SW 1271 (cell line): ENCODE measurements around the gene DUOX1.
"Not testable (repeated sequence)": the region's sequence is repeated elsewhere in the genome, so short reads cannot be mapped to it uniquely, and the experiment has no call there.

Experiments
- DNase-seq, 2 experiments: peaks; one replicate each; lab custom pipeline; 2025; lab: John Stamatoyannopoulos, UW

DUOX1 gene

GRCh38 chr15:45129651-45130129, at the start of gene DUOX1, which contains the start of gene DUOXA1:
Gene DUOX1 (plus strand): TSS chr15:45129994. CDS start chr15:45131967, 1,973 bp downstream.
Gene DUOXA1 (minus strand): TSS chr15:45129879. CDS start chr15:45123014, 6,865 bp downstream.
- no peak for DNase-seq

GRCh38 chr15:45080593-45080992, 49.2 kb upstream of the DUOX1 start:
- not testable (repeated sequence) for DNase-seq

- not testable (repeated sequence) for DNase-seq
Measured at GRCh38 chr15:45082412-45082811, 47.4 kb upstream of the DUOX1 start.

GRCh38 chr15:45083223-45083622, 46.6 kb upstream of the DUOX1 start:
- no peak for DNase-seq

GRCh38 chr15:45084163-45084562, 45.6 kb upstream of the DUOX1 start:
- no peak for DNase-seq

DNA sequence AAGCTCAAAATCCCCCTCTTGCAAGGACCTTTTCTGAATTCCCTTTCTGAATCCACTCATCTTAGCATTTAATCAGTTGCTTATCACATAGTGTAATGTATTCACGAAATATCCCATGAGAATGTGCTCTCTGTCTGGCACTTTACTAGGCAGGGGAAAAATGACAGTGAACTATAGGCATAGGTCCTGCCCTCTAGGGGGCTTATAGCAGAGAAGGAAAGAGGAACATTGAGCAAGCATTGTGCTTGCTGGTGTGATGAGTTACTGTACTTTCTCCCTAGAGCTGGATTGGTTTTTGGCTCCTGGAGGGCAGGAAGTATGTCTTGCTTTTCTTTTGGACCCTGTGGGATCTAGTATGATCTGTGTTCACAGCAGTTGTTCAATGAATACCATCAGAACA, 42.3 kb upstream of the DUOX1 start:
- DNase-seq = no peak

DNA sequence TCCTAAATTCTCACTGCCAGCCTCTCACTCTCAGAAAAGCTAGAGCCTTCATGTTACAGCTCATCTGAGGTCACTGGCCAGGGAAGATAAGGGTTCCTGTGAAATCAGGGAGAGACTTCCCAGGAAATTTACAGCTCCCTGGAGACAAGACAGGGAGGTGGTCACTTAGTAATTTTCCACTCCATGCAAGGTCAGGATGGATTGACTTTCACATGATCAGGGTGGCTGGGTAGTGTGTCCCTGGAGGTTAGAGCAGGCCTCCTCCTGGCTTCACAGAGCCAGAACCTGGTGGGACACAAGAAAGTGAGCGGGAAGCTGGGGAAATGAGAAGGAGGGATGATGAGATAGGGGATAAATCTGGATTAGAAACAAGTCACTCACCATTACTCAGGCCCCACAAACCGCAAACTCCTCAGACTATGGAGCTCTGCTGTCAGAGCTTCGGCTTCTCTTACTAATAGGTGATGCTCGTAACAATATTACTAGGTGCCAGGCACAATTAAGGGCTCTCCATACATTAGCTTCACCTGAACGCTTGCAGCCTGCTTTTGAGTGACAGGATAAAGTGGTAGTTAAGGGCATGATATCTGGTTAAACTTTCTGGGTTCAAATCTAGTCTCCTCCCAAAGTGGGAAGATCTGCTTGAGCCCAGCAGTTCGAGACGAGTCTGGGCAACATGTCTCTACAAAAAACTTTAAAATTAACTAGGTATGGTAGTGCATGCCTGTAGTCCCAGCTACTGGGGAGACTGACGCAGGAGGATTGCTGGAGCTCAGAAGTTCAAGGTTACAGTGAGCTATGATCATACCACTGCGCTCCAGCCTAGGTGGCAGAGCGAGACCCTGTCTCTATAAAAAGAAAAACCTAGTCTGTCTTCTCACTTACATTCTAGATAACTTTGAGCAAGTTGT, 40.7 kb upstream of the DUOX1 start:
- DNase-seq = no peak

DNA sequence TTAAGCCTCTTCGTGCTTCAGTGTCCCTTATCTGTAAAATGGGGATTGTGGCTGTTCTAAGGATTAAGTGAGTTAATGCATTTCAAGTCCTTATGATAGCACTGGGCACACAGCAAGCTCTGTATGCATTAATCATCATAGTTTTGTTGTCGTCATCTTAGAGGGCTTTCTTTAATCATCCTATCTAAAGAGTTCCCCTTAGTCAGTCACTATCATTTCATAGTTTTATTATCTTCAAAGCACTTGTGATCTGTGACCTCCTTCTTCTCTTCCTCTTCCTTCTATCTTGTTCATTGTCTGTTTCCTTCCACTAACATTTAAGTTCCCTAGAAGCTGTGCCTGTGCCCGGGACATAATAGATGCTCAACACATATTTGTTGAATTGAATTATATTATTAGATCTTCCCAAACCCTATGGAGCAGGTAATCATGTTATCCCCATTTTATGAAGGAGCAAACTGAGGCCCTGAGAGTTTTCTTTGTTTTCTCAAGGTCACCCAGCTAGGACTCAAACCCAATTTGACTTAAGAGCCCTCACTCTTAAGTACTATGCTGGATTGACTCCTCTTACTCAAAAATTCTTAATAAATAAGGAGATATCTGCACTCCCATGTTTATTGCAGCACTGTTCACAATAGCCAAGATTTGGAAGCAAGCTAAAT, 40.0 kb upstream of the DUOX1 start:
- no peak for DNase-seq

GRCh38 chr15:45091161-45091560, 38.6 kb upstream of the DUOX1 start:
- DNase-seq = no peak

DNA sequence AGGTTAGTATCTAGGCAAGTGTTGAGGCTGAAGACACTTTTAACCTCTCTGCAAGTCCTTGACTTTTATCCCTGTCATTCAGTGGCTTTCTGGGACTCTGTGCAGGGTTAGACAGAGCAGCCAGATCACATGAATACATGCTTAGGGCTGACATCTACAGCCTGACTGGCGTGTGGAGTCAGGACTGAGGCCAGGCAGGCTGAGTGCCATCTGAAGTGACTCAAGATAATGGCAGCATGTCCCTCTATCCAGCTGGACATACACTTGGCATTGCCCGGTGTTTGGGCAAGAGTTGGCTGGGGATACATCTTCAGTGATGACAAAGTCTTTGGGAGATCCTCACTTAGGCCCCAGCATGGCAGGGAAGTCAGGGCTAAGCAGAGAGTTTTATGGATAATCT, 38.2 kb upstream of the DUOX1 start:
- no peak for DNase-seq

DNA sequence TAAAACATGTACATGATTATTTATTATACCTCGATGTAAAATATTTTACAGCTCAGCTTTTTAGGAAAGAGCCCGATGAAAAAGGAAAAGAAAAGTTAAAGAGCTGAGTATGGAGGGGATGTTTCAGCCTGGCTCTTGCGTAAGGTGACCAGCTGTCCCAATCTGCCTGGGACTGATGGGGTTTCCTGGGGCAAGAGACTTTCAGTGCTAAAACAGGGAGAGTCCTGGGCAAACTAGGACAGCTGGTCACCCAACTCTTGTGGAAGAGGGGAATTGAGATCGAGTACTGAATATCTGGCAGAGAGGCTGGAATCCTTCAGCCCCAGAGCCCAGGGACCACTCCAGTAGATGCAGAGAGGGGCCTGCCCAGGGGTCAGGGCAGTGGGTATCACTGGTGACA, 36.8 kb upstream of the DUOX1 start:
- DNase-seq = no peak

GRCh38 chr15:45093622-45094357, 36.0 kb upstream of the DUOX1 start:
- DNase-seq = no peak

DNA sequence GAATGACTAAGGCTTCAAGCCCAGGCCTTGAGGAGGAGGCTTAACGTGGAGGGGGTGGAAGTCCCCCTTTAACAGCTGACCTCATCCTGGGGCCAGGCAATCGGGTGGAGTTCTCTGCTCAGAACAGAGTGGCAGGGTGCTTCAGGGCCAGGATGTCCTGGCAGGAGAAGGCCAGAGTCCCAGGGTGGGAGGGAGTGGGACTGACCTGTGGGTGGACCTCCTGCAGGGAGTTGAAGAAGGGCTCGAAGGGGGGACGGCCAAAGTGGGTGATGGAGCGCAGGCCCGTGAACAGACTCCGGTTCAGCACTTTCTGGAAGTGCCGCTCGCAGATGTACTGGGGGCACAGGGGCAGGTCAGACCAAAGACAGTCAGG, 35.5 kb upstream of the DUOX1 start:
- DNase-seq = no peak

DNA sequence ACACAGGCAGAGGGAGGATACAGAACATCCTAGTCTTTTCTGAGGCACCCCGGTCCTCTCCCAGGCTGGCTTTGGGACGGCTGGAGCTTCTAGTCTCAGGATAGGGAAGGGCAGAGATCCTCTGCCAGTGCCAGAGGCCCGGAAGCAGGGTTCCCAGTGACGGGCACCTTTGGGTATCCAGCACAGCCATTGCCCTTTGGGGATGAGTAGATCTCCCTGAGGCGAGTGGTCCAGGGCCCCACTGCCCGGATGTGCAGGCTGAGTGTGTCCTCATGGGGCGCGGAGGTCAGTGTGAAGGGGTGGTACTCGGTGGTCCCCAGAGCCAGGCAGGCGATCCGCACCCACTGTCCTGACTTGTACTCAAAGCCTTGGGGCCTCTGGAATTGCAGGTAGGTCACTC, 34.1 kb upstream of the DUOX1 start:
- DNase-seq = no peak

- DNase-seq = no peak
Measured at GRCh38 chr15:45097466-45097865, 32.3 kb upstream of the DUOX1 start.

GRCh38 chr15:45099549-45100165, 30.1 kb upstream of the DUOX1 start:
- no peak for DNase-seq

DNA sequence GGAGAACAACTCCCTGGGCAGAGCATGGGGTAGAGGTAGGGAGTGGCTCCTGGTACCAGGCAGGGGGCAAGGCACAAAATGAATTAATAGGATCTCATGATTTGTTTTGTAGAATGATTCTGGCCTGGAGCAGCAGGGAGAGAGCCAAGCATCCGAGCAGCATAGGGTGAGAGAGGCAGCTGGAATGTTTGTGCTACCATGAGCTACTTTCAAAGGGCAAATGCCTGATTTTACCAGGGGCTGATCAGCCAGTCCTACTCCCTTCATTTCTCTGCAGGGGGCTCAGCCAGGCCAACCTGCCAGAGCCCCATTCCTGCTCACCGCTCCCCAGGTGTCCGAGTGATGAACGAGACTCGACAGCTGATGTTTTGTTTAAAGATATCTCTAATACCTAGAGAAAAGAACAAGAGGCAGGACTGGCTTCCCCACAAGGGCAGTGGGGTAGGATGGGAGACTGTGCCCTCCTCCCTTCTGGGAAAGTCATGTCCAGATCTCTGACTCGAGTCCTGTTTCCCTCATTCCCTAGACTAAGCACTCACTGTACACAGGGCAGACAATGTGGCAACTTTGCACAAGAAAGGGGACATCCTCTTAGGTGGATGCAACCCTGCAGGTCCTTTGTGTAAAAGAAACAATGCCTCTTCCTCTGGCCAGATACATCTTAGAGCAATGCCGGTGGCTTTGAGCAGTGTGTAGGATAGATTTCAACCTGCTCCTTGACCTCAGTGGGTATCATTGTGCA, 28.7 kb upstream of the DUOX1 start:
- no peak for DNase-seq

GRCh38 chr15:45101749-45102148, 28.0 kb upstream of the DUOX1 start:
- no peak for DNase-seq

DNA sequence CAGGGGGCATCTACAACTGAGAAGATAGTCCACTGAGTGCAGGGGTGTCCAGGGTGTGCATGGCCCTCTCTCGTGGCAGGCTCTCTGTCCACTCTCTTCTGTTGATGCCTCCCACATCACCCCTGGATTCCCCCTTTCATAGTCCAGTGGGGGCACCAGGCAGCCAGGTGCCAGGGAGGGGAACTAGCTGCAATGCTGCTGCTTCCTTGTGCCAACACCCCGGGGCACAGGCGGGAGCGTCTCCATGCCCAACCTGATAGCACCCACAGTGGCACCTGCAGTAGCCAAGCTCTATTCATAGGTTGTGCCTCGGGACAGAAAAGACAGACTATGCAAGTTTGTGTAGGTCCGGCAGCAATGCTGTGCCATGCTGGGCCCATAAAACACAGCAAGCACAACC, 27.6 kb upstream of the DUOX1 start:
- DNase-seq = no peak

GRCh38 chr15:45104170-45104569, 25.6 kb upstream of the DUOX1 start:
- DNase-seq = not testable (repeated sequence)

GRCh38 chr15:45105586-45105985, 24.2 kb upstream of the DUOX1 start:
- DNase-seq = no peak
